HepG2 (cell line): Measurements from ENCODE around the gene HS3ST5. TPM values are rescaled to one million over a fixed set of nuclear protein-coding genes. Genes with fewer than 3 reads are reported as not detected.
A peak's percentile ranks its signal among the peaks of the same experiment; 100 is the strongest.

Experiments used
- DBP ChIP-seq: sonication (generic); formaldehyde crosslinking; IDR thresholded peaks from 2 replicates; pipeline ENCODE4 v1.4.0; 2020; ENCODE audit warnings: missing genetic modification reagents; ENCODE audit errors: not compliant biosample characterization
- DMTF1 ChIP-seq: sonication (generic); formaldehyde crosslinking; IDR thresholded peaks from 2 replicates; pipeline ENCODE4 v1.4.0; 2020; ENCODE audit warnings: mild to moderate bottlenecking, missing genetic modification reagents
- FLYWCH1 ChIP-seq: sonication (generic); formaldehyde crosslinking; IDR thresholded peaks from 2 replicates; pipeline ENCODE4 v1.8.1; 2023; ENCODE audit warnings: mild to moderate bottlenecking, missing genetic modification reagents
- FOXC1 ChIP-seq: sonication (generic); formaldehyde crosslinking; IDR thresholded peaks from 2 replicates; pipeline ENCODE4 v1.8.0; 2022; ENCODE audit warnings: mild to moderate bottlenecking, missing genetic modification reagents, borderline replicate concordance
- GTF2F1 ChIP-seq: fragments of 150-350 bp; IDR thresholded peaks from 2 replicates; pipeline ENCODE4 v1.6.1; 2014; ENCODE audit warnings: low read length
- HOXA5 ChIP-seq: sonication (generic); formaldehyde crosslinking; IDR thresholded peaks from 2 replicates; pipeline ENCODE4 v1.4.0; 2020; ENCODE audit warnings: missing genetic modification reagents
- NFE2 ChIP-seq: sonication (generic); formaldehyde crosslinking; IDR thresholded peaks from 2 replicates; pipeline ENCODE4 v1.4.0; 2020; ENCODE audit warnings: missing genetic modification reagents
- PAF1 ChIP-seq: IDR thresholded peaks from 2 replicates; pipeline ENCODE4 v1.6.1; 2016; ENCODE audit warnings: missing genetic modification reagents, missing compliant biosample characterization
- PRDM15 ChIP-seq: sonication (generic); formaldehyde crosslinking; IDR thresholded peaks from 2 replicates; pipeline ENCODE4 v1.4.0; 2020; ENCODE audit warnings: missing genetic modification reagents
- SRSF9 ChIP-seq: fragments of 200-400 bp; formaldehyde crosslinking; IDR thresholded peaks from 2 replicates; pipeline ENCODE4 v1.6.1; 2018; ENCODE audit warnings: borderline replicate concordance, mild to moderate bottlenecking, low read depth, low read length; ENCODE audit not compliant: insufficient read depth, poor library complexity, severe bottlenecking
- ZBTB26 ChIP-seq: IDR thresholded peaks from 2 replicates; pipeline ENCODE4 v1.6.1; 2016; ENCODE audit warnings: missing compliant biosample characterization, missing genetic modification reagents, borderline replicate concordance
- ZFP41 ChIP-seq: sonication (generic); formaldehyde crosslinking; IDR thresholded peaks from 2 replicates; pipeline ENCODE4 v1.4.0; 2020; ENCODE audit warnings: mild to moderate bottlenecking, missing genetic modification reagents, borderline replicate concordance
- ZFYVE20 ChIP-seq: sonication (generic); formaldehyde crosslinking; IDR thresholded peaks from 2 replicates; pipeline ENCODE4 v1.8.0; 2023; ENCODE audit warnings: low read depth, mild to moderate bottlenecking, moderate library complexity, missing genetic modification reagents, borderline replicate concordance
- ZNF160 ChIP-seq: sonication (generic); formaldehyde crosslinking; IDR thresholded peaks from 2 replicates; pipeline ENCODE4 v1.8.0; 2022; ENCODE audit warnings: mild to moderate bottlenecking, inconsistent platforms, missing genetic modification reagents
- ZNF34 ChIP-seq: sonication (generic); formaldehyde crosslinking; IDR thresholded peaks from 2 replicates; pipeline ENCODE4 v1.4.0; 2020; ENCODE audit warnings: mild to moderate bottlenecking, missing genetic modification reagents, borderline replicate concordance
- polyA plus RNA-seq, 8 experiments: library from polyadenylated mRNA; depleted of rRNA in 3 of 8; stranded (reverse) in 7 of 8; unstranded in 1 of 8; fragments of >200 nt; fragmentation: Illumina TruSeq in 4 of 8; extraction: Trizol in 4 of 8; gene quantifications; 2 replicates each; pipeline versions ENCODE4 v1.2.1 to v1.2.3, GENCODE V29; 2011 to 2016; ENCODE audit warnings: low read depth in 4 of 8, missing spikeins in 1 of 8, mixed read lengths in 1 of 8; ENCODE audit not compliant: insufficient read depth in 1 of 8
- total RNA-seq, 5 experiments: library from RNA; depleted of rRNA; stranded (reverse); fragments of >200 nt; fragmentation: Illumina TruSeq; extraction: Trizol; gene quantifications; 2 replicates each; pipeline ENCODE4 v1.2.3, GENCODE V29; 2016; ENCODE audit warnings: low read depth in 1 of 5

Gene HS3ST5
- total and polyA plus RNA-seq, 2 of the 13 experiments (the other 11 are each of a cell fraction or from before 2014, with no cell fraction given): 1.1 to 1.6 TPM

GRCh38 chr6:114167583-114168576 lies 174.9 kb downstream of the HS3ST5 start (continued):
- TF ChIP-seq PRDM15 (CRISPR knock-in tag) (no peak), FLYWCH1 (no peak), PAF1 (CRISPR knock-in tag) (no peak), FOXC1 (CRISPR knock-in tag) (no peak), SRSF9 (no peak), NFE2 (CRISPR knock-in tag) (no peak), ZNF34 (CRISPR knock-in tag) (no peak; the same call in 1 of the 2 replicates), ZNF160 (CRISPR knock-in tag) (no peak), GTF2F1 (no peak), DBP (CRISPR knock-in tag) (no peak), ZBTB26 (CRISPR knock-in tag) (peak; percentile 97), HOXA5 (CRISPR knock-in tag) (peak; percentile 70), ZFP41 (CRISPR knock-in tag) (no peak), ZFYVE20 (CRISPR knock-in tag) (no peak), DMTF1 (CRISPR knock-in tag) (no peak)
